WTC11 (cell line): Measurements from ENCODE around the gene PIGU. TPM values are rescaled to one million over a fixed set of nuclear protein-coding genes. Genes with fewer than 3 reads are reported as not detected.

Source experiments
- ATAC-seq: fragments of 200-7000 bp; cut with Tn5 transposase; 2 replicates; pipeline ENCODE4 v1.10.0; 2021; ENCODE audit warnings: mild to moderate bottlenecking, moderate library complexity
- CTCF ChIA-PET: fragments of 300-600 bp; sonication (Branson Sonifier 250); formaldehyde crosslinking; loops from one replicate; lab custom pipeline; 2021; ENCODE audit warnings: antibody characterized with exemption; lab: Charles Lee
- POLR2A ChIA-PET: fragments of 350-600 bp; sonication (Branson Sonifier 250); formaldehyde crosslinking; loops from one replicate; lab custom pipeline; 2021; ENCODE audit warnings: antibody characterized with exemption; lab: Charles Lee
- DNase-seq: peaks from one replicate; pipeline ENCODE4 v3.0.0; 2021; ENCODE audit warnings: low spot score
- H3K27ac Mint-ChIP-seq: 2 replicates; pipeline ENCODE4 v1.8.0; 2021; ENCODE audit warnings: mixed read lengths
- H3K27me3 Mint-ChIP-seq: 2 replicates; pipeline ENCODE4 v1.8.0; 2021; ENCODE audit warnings: low read depth, mild to moderate bottlenecking, moderate library complexity, mixed read lengths
- H3K36me3 Mint-ChIP-seq: 2 replicates; pipeline ENCODE4 v1.8.0; 2021; ENCODE audit warnings: mixed read lengths
- H3K4me1 Mint-ChIP-seq: 2 replicates; pipeline ENCODE4 v1.8.0; 2022; ENCODE audit warnings: mixed read lengths
- H3K4me3 Mint-ChIP-seq: 2 replicates; pipeline ENCODE4 v1.8.0; 2021; ENCODE audit warnings: mild to moderate bottlenecking, moderate library complexity, mixed read lengths
- H3K9me3 Mint-ChIP-seq: 2 replicates; pipeline ENCODE4 v1.8.0; 2021; ENCODE audit warnings: mixed read lengths
- AR ChIP-seq: fragments of 250-450 bp; sonication (Bioruptor Pico); IDR thresholded peaks from 2 replicates; pipeline ENCODE4 v1.9.0; 2021; ENCODE audit warnings: mild to moderate bottlenecking
- ATF2 ChIP-seq: sonication (generic); formaldehyde crosslinking; IDR thresholded peaks from 2 replicates; pipeline ENCODE4 v1.8.1; 2022; ENCODE audit warnings: low read depth, missing genetic modification reagents, borderline replicate concordance
- ATF6 ChIP-seq: sonication (generic); formaldehyde crosslinking; IDR thresholded peaks from 2 replicates; pipeline ENCODE4 v1.8.1; 2023; ENCODE audit warnings: mild to moderate bottlenecking, missing genetic modification reagents
- CDX4 ChIP-seq: fragments of 250-450 bp; sonication (Bioruptor Pico); IDR thresholded peaks from 2 replicates; pipeline ENCODE4 v1.9.0; 2021; ENCODE audit warnings: moderate library complexity, mild to moderate bottlenecking, inconsistent platforms, borderline replicate concordance
- ETV6 ChIP-seq: sonication (generic); formaldehyde crosslinking; IDR thresholded peaks from 2 replicates; pipeline ENCODE4 v1.8.1; 2022; ENCODE audit warnings: mild to moderate bottlenecking, missing genetic modification reagents
- FOXJ3 ChIP-seq: sonication (generic); formaldehyde crosslinking; IDR thresholded peaks from 2 replicates; pipeline ENCODE4 v1.9.0; 2021; ENCODE audit warnings: missing genetic modification reagents, mild to moderate bottlenecking, borderline replicate concordance
- FOXK1 ChIP-seq: sonication (generic); formaldehyde crosslinking; IDR thresholded peaks from 2 replicates; pipeline ENCODE4 v1.8.0; 2022; ENCODE audit warnings: mild to moderate bottlenecking, moderate library complexity, missing genetic modification reagents
- FOXP1 ChIP-seq: sonication (generic); formaldehyde crosslinking; IDR thresholded peaks from 2 replicates; pipeline ENCODE4 v1.8.0; 2022; ENCODE audit warnings: missing genetic modification reagents, mild to moderate bottlenecking, moderate library complexity, borderline replicate concordance
- HMGA2 ChIP-seq: fragments of 250-450 bp; sonication (Bioruptor Pico); IDR thresholded peaks from 2 replicates; pipeline ENCODE4 v1.4.0; 2021; ENCODE audit warnings: mild to moderate bottlenecking, moderate library complexity
- IRF1 ChIP-seq: sonication (generic); formaldehyde crosslinking; IDR thresholded peaks from 2 replicates; pipeline ENCODE4 v1.8.0; 2023; ENCODE audit warnings: missing genetic modification reagents
- IRF2 ChIP-seq: sonication (generic); formaldehyde crosslinking; IDR thresholded peaks from 2 replicates; pipeline ENCODE4 v1.8.0; 2022; ENCODE audit warnings: low read depth, missing genetic modification reagents, borderline replicate concordance
- MLX ChIP-seq: sonication (generic); formaldehyde crosslinking; IDR thresholded peaks from 2 replicates; pipeline ENCODE4 v1.8.1; 2023; ENCODE audit warnings: mild to moderate bottlenecking, missing genetic modification reagents, moderate library complexity
- NR3C1 ChIP-seq: sonication (generic); formaldehyde crosslinking; conservative IDR thresholded peaks from 2 replicates; pipeline ENCODE4 v1.8.1; 2023; ENCODE audit warnings: low read depth, mild to moderate bottlenecking, missing genetic modification reagents
- SP1 ChIP-seq: sonication (generic); formaldehyde crosslinking; conservative IDR thresholded peaks from 2 replicates; pipeline ENCODE4 v1.8.1; 2022; ENCODE audit warnings: missing genetic modification reagents
- USF1 ChIP-seq: sonication (generic); formaldehyde crosslinking; IDR thresholded peaks from 2 replicates; pipeline ENCODE4 v1.8.0; 2022; ENCODE audit warnings: mild to moderate bottlenecking, missing genetic modification reagents
- USF2 ChIP-seq: sonication (generic); formaldehyde crosslinking; IDR thresholded peaks from 2 replicates; pipeline ENCODE4 v1.8.1; 2023; ENCODE audit warnings: mild to moderate bottlenecking, missing genetic modification reagents, moderate library complexity
- ZBTB21 ChIP-seq: sonication (generic); formaldehyde crosslinking; IDR thresholded peaks from 2 replicates; pipeline ENCODE4 v1.8.1; 2023; ENCODE audit warnings: mild to moderate bottlenecking, missing genetic modification reagents, borderline replicate concordance
- ZBTB43 ChIP-seq: sonication (generic); formaldehyde crosslinking; IDR thresholded peaks from 2 replicates; pipeline ENCODE4 v1.8.1; 2023; ENCODE audit warnings: mild to moderate bottlenecking, missing genetic modification reagents
- ZNF232 ChIP-seq: sonication (generic); formaldehyde crosslinking; IDR thresholded peaks from 2 replicates; pipeline ENCODE4 v1.8.0; 2022; ENCODE audit warnings: mild to moderate bottlenecking, missing genetic modification reagents
- ZNF396 ChIP-seq: fragments of 250-450 bp; sonication (Bioruptor Pico); IDR thresholded peaks from 2 replicates; pipeline ENCODE4 v1.8.0; 2021; ENCODE audit warnings: mild to moderate bottlenecking, moderate library complexity, borderline replicate concordance
- total RNA-seq: library from RNA; stranded (reverse); gene quantifications from 3 replicates; pipeline ENCODE4 v1.2.3, GENCODE V29; 2021

Gene PIGU
- total RNA-seq, 1 experiment from 2014 or later = 24.8 TPM

- no peaks in the 10 kb centered on the region for H3K27me3 Mint-ChIP-seq
- ChIA-PET POLR2A (no interaction called here), CTCF (interaction anchor here (1.3 to 1.7 kb wide), 2 partner anchors 41 to 192 kb away, joined by 4 to 5 read pairs; no protein-coding TSS in a partner anchor)
- H3K4me3 Mint-ChIP-seq = no peak overlapping the region
- ATAC-seq (no peak), DNase-seq (no peak)
- peaks cover 8% of the 10 kb centered on the region; the same call in 1 of the 2 replicates for H3K36me3 Mint-ChIP-seq
- H3K27ac Mint-ChIP-seq = no peak overlapping the region
- H3K4me1 Mint-ChIP-seq = no peaks in the 10 kb centered on the region
- H3K9me3 Mint-ChIP-seq = no peaks in the 10 kb centered on the region
- TF ChIP-seq IRF1 (CRISPR knock-in tag) (no peak), ZNF396 (CRISPR knock-in tag) (no peak), MLX (no peak), FOXK1 (no peak), ETV6 (CRISPR knock-in tag) (no peak), AR (CRISPR knock-in tag) (no peak), ATF2 (CRISPR knock-in tag) (no peak), CDX4 (CRISPR knock-in tag) (no peak), ZNF232 (CRISPR knock-in tag) (no peak), FOXJ3 (CRISPR knock-in tag) (no peak)
Measured at GRCh38 chr20:34578025-34578424, 98.9 kb downstream of the PIGU start.

- no peak for ATAC-seq
- TF ChIP-seq USF2 = no peak
- TF ChIP-seq ZBTB43 (CRISPR knock-in tag) = no peak
- TF ChIP-seq ZBTB21 (CRISPR knock-in tag) = no peak
- no peak for TF ChIP-seq USF1 (CRISPR knock-in tag)
- TF ChIP-seq FOXP1 (CRISPR knock-in tag) = no peak
- no peak for TF ChIP-seq IRF2 (CRISPR knock-in tag)
- no peak for TF ChIP-seq ATF6 (CRISPR knock-in tag)
- no peak for TF ChIP-seq IRF1 (CRISPR knock-in tag)
- TF ChIP-seq HMGA2 (CRISPR knock-in tag) = no peak
- TF ChIP-seq SP1 (CRISPR knock-in tag) = no peak
- no peak for TF ChIP-seq NR3C1 (CRISPR knock-in tag)
Measured at GRCh38 chr20:34577061-34577460, 99.8 kb downstream of the PIGU start.

More at GRCh38 chr20:34577061-34577460, 99.8 kb downstream of the PIGU start:
- DNase-seq = no peak
- ChIA-PET CTCF (no interaction called here), POLR2A (no interaction called here)
- no peaks in the 10 kb centered on the region for H3K27me3 Mint-ChIP-seq
- peaks cover 8% of the 10 kb centered on the region; the same call in 1 of the 2 replicates for H3K36me3 Mint-ChIP-seq
- no peak overlapping the region for H3K27ac Mint-ChIP-seq
- no peaks in the 10 kb centered on the region for H3K4me1 Mint-ChIP-seq
- no peaks in the 10 kb centered on the region for H3K9me3 Mint-ChIP-seq
- H3K4me3 Mint-ChIP-seq = no peak overlapping the region
